ENCODE data around the gene RBM20. TPM values are rescaled to one million over a fixed set of nuclear protein-coding genes. Genes with fewer than 3 reads are reported as not detected.

Gene RBM20
- total RNA-seq, 3 donors from 2014 or later = 0.48 to 3.1 (median 1.6) TPM

- H3K9me3 ChIP-seq = no peaks in the 10 kb centered on the region
- no peaks in the 10 kb centered on the region for H3K27me3 ChIP-seq
- H3K4me1 ChIP-seq = no peaks in the 10 kb centered on the region
- H3K27ac ChIP-seq = no peak overlapping the region
- no peak for TF ChIP-seq POLR2AphosphoS5 (IDR thresholded peaks at IDR 0.05)
- no peak for TF ChIP-seq POLR2A (IDR thresholded peaks at IDR 0.05)
- TF ChIP-seq, protein P1, sequence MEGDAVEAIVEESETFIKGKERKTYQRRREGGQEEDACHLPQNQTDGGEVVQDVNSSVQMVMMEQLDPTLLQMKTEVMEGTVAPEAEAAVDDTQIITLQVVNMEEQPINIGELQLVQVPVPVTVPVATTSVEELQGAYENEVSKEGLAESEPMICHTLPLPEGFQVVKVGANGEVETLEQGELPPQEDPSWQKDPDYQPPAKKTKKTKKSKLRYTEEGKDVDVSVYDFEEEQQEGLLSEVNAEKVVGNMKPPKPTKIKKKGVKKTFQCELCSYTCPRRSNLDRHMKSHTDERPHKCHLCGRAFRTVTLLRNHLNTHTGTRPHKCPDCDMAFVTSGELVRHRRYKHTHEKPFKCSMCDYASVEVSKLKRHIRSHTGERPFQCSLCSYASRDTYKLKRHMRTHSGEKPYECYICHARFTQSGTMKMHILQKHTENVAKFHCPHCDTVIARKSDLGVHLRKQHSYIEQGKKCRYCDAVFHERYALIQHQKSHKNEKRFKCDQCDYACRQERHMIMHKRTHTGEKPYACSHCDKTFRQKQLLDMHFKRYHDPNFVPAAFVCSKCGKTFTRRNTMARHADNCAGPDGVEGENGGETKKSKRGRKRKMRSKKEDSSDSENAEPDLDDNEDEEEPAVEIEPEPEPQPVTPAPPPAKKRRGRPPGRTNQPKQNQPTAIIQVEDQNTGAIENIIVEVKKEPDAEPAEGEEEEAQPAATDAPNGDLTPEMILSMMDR (IDR thresholded peaks at IDR 0.05) = no peak
- H3K36me3 ChIP-seq = no peaks in the 10 kb centered on the region
- intact Hi-C loops (cut with DNase I; ENCODE audit: low total_unique reads) = no loop called here
- H3K4me3 ChIP-seq = no peak overlapping the region
- DNase-seq (ENCODE audit: low spot score in 2 of 2) = no peak
These were observed 128.4 kb downstream of the RBM20 start for GRCh38 chr10:110772454-110773025.

- Histone ChIP-seq H3K4me1 (no peaks in the 10 kb centered on the region), H3K27ac (no peak overlapping the region), H3K27me3 (no peaks in the 10 kb centered on the region), H3K4me3 (no peak overlapping the region), H3K36me3 (no peaks in the 10 kb centered on the region), H3K9me3 (no peaks in the 10 kb centered on the region)
- no peak for TF ChIP-seq POLR2AphosphoS5 (IDR thresholded peaks at IDR 0.05)
- TF ChIP-seq POLR2A (IDR thresholded peaks at IDR 0.05) = no peak
- TF ChIP-seq, protein P1 (IDR thresholded peaks at IDR 0.05) = no peak
- intact Hi-C loops (cut with DNase I; ENCODE audit: low total_unique reads) = no loop called here
- DNase-seq (ENCODE audit: low spot score in 2 of 2) = no peak
These were observed 129.5 kb downstream of the RBM20 start for GRCh38 chr10:110773693-110774068.

- DNase-seq (ENCODE audit: low spot score in 2 of 2) = no peak
- Histone ChIP-seq H3K4me1 (no peaks in the 10 kb centered on the region), H3K4me3 (no peak overlapping the region), H3K27me3 (no peaks in the 10 kb centered on the region), H3K27ac (no peak overlapping the region), H3K9me3 (no peaks in the 10 kb centered on the region), H3K36me3 (no peaks in the 10 kb centered on the region)
- no peak for TF ChIP-seq POLR2A (IDR thresholded peaks at IDR 0.05)
- TF ChIP-seq POLR2AphosphoS5 (IDR thresholded peaks at IDR 0.05) = no peak
- TF ChIP-seq, protein P1 (IDR thresholded peaks at IDR 0.05) = no peak
- intact Hi-C loops (cut with DNase I; ENCODE audit: low total_unique reads) = no loop called here
These were observed 130.2 kb downstream of the RBM20 start for GRCh38 chr10:110774069-110775019.

- no peak overlapping the region for H3K27ac ChIP-seq
- intact Hi-C loops (cut with DNase I; ENCODE audit: low total_unique reads) = no loop called here
- H3K4me3 ChIP-seq = no peak overlapping the region
- no peak for DNase-seq (ENCODE audit: low spot score in 2 of 2)
- H3K9me3 ChIP-seq = no peaks in the 10 kb centered on the region
- no peaks in the 10 kb centered on the region for H3K4me1 ChIP-seq
- H3K36me3 ChIP-seq = no peaks in the 10 kb centered on the region
- H3K27me3 ChIP-seq = no peaks in the 10 kb centered on the region
- TF ChIP-seq, protein P1 (IDR thresholded peaks at IDR 0.05) = no peak
- no peak for TF ChIP-seq POLR2A (IDR thresholded peaks at IDR 0.05)
- TF ChIP-seq POLR2AphosphoS5 (IDR thresholded peaks at IDR 0.05) = no peak
These were observed 130.9 kb downstream of the RBM20 start for GRCh38 chr10:110775020-110775375.

GRCh38 chr10:110775406-110775805, 131.3 kb downstream of the RBM20 start:
- TF ChIP-seq, protein P1 (IDR thresholded peaks at IDR 0.05) = no peak
- TF ChIP-seq POLR2AphosphoS5 (IDR thresholded peaks at IDR 0.05) (no peak), POLR2A (IDR thresholded peaks at IDR 0.05) (no peak)
- H3K4me1 ChIP-seq = no peaks in the 10 kb centered on the region
- H3K36me3 ChIP-seq = no peaks in the 10 kb centered on the region
- H3K4me3 ChIP-seq = no peak overlapping the region
- H3K27me3 ChIP-seq = no peaks in the 10 kb centered on the region
- intact Hi-C loops (cut with DNase I; ENCODE audit: low total_unique reads) = no loop called here
- no peak overlapping the region for H3K27ac ChIP-seq
- no peak for DNase-seq (ENCODE audit: low spot score in 2 of 2)
- no peaks in the 10 kb centered on the region for H3K9me3 ChIP-seq

All from breast epithelium (tissue), 4 donors.